Astrocyte (in vitro differentiated cells and primary cell): ENCODE results near the gene PNRC2. TPM values are rescaled to one million over a fixed set of nuclear protein-coding genes. Genes with fewer than 3 reads are reported as not detected.

Source experiments
- DNase-seq: peaks from one replicate; pipeline ENCODE4 v3.0.0-alpha.2; 2010; ENCODE audit warnings: low read depth
- FAIRE-seq: peaks from 2 replicates; lab custom pipeline; 2011; peaks lifted over from hg19 to GRCh38; lab: Jason Lieb, UNC
- H2AFZ ChIP-seq: 2 replicates; pipeline ENCODE4 v1.6.0; 2012; ENCODE audit warnings: low read depth, low read length, inconsistent platforms
- H3K27ac ChIP-seq: 2 replicates; pipeline ENCODE4 v1.5.1; 2011; ENCODE audit warnings: low read depth, low read length, inconsistent platforms
- H3K27me3 ChIP-seq: 2 replicates; pipeline ENCODE4 v1.6.0; 2011; ENCODE audit warnings: low read length, inconsistent platforms; ENCODE audit not compliant: insufficient read depth
- H3K36me3 ChIP-seq: 2 replicates; pipeline ENCODE4 v1.5.1; 2011; ENCODE audit warnings: low read length, inconsistent platforms; ENCODE audit not compliant: insufficient read depth
- H3K4me1 ChIP-seq: 2 replicates; pipeline ENCODE4 v1.5.1; 2011; ENCODE audit warnings: low read length, inconsistent platforms; ENCODE audit not compliant: insufficient read depth
- H3K4me2 ChIP-seq: 2 replicates; pipeline ENCODE4 v1.6.0; 2012; ENCODE audit warnings: low read length, inconsistent platforms
- H3K4me3 ChIP-seq: 2 replicates; pipeline ENCODE4 v1.5.1; 2011; ENCODE audit warnings: low read depth, mild to moderate bottlenecking, low read length, inconsistent platforms; ENCODE audit not compliant: insufficient read depth
- H3K79me2 ChIP-seq: 2 replicates; pipeline ENCODE4 v1.6.0; 2012; ENCODE audit warnings: mild to moderate bottlenecking, low read length, inconsistent platforms; ENCODE audit not compliant: insufficient read depth
- H3K9ac ChIP-seq: 2 replicates; pipeline ENCODE4 v1.6.0; 2012; ENCODE audit warnings: mild to moderate bottlenecking, low read length, inconsistent platforms
- H3K9me3 ChIP-seq: 2 replicates; pipeline ENCODE4 v1.5.1; 2012; ENCODE audit warnings: low read depth, mild to moderate bottlenecking, low read length, inconsistent platforms; ENCODE audit not compliant: insufficient read depth
- H4K20me1 ChIP-seq: 2 replicates; pipeline ENCODE4 v1.6.0; 2012; ENCODE audit warnings: low read length, inconsistent platforms; ENCODE audit not compliant: insufficient read depth
- H3K27ac Mint-ChIP-seq: one replicate; pipeline ENCODE4 v1.8.0; 2021; ENCODE audit warnings: mild to moderate bottlenecking, mixed read lengths; ENCODE audit not compliant: unreplicated experiment
- H3K27me3 Mint-ChIP-seq: one replicate; pipeline ENCODE4 v1.8.0; 2021; ENCODE audit warnings: low read depth, mixed read lengths; ENCODE audit not compliant: unreplicated experiment
- H3K36me3 Mint-ChIP-seq: one replicate; pipeline ENCODE4 v1.8.0; 2021; ENCODE audit warnings: low read depth, mixed read lengths; ENCODE audit not compliant: unreplicated experiment
- H3K4me1 Mint-ChIP-seq: one replicate; pipeline ENCODE4 v1.8.0; 2021; ENCODE audit warnings: low read depth, mixed read lengths; ENCODE audit not compliant: unreplicated experiment
- H3K4me3 Mint-ChIP-seq: one replicate; pipeline ENCODE4 v1.8.0; 2021; ENCODE audit warnings: mild to moderate bottlenecking, moderate library complexity, mixed read lengths; ENCODE audit not compliant: unreplicated experiment
- H3K9me3 Mint-ChIP-seq: one replicate; pipeline ENCODE4 v1.8.0; 2021; ENCODE audit warnings: mild to moderate bottlenecking, mixed read lengths; ENCODE audit not compliant: unreplicated experiment
- CTCF ChIP-seq: IDR thresholded peaks from 2 replicates; pipeline ENCODE4 v1.5.1; 2011; ENCODE audit warnings: low read depth, mild to moderate bottlenecking, inconsistent platforms, low read length, moderate library complexity; ENCODE audit not compliant: insufficient read depth
- EZH2 ChIP-seq: IDR thresholded peaks from 2 replicates; pipeline ENCODE4 v1.6.1; 2012; ENCODE audit warnings: mild to moderate bottlenecking, low read length, inconsistent platforms; ENCODE audit not compliant: insufficient read depth
- total RNA-seq: library from RNA; stranded (reverse); gene quantifications from 2 replicates; pipeline ENCODE4 v1.2.1, GENCODE V29; 2021

Gene PNRC2
- total RNA-seq, 1 donor from 2014 or later = 83.8 TPM

- no peaks in the 10 kb centered on the region for H3K9me3 Mint-ChIP-seq
- Histone ChIP-seq H3K36me3 (peaks cover 55% of the 10 kb centered on the region), H3K27ac (no peak overlapping the region), H3K9me3 (no peaks in the 10 kb centered on the region), H3K4me2 (no peak overlapping the region), H3K4me3 (no peak overlapping the region), H3K27me3 (no peaks in the 10 kb centered on the region), H3K9ac (no peak overlapping the region), H4K20me1 (peaks cover 39% of the 10 kb centered on the region), H2AFZ (no peak overlapping the region), H3K4me1 (no peaks in the 10 kb centered on the region), H3K79me2 (peaks cover 63% of the 10 kb centered on the region)
- H3K27me3 Mint-ChIP-seq = no peaks in the 10 kb centered on the region
- no peak overlapping the region for H3K4me3 Mint-ChIP-seq
- DNase-seq (no peak), FAIRE-seq (no peak)
- peaks cover 4% of the 10 kb centered on the region for H3K36me3 Mint-ChIP-seq
- no peak for TF ChIP-seq EZH2
- no peak for TF ChIP-seq CTCF
- peaks cover 11% of the 10 kb centered on the region for H3K4me1 Mint-ChIP-seq
- no peak overlapping the region for H3K27ac Mint-ChIP-seq
Observed at GRCh38 chr1:23967871-23968270, 8.2 kb downstream of the PNRC2 start.

- Histone ChIP-seq H3K79me2 (peaks cover 80% of the 10 kb centered on the region), H3K4me1 (peaks cover 27% of the 10 kb centered on the region), H3K27ac (no peak overlapping the region), H2AFZ (no peak overlapping the region), H3K27me3 (no peaks in the 10 kb centered on the region), H3K4me2 (peak overlapping the region; percentile 94), H3K36me3 (peaks cover 23% of the 10 kb centered on the region), H3K4me3 (peak overlapping the region; percentile 7), H3K9me3 (no peaks in the 10 kb centered on the region), H4K20me1 (peaks cover 72% of the 10 kb centered on the region), H3K9ac (peak overlapping the region; percentile 33)
- no peaks in the 10 kb centered on the region for H3K27me3 Mint-ChIP-seq
- FAIRE-seq (no peak), DNase-seq (no peak)
- no peaks in the 10 kb centered on the region for H3K9me3 Mint-ChIP-seq
- H3K27ac Mint-ChIP-seq = no peak overlapping the region
- H3K4me1 Mint-ChIP-seq = peaks cover 26% of the 10 kb centered on the region
- TF ChIP-seq CTCF (no peak), EZH2 (no peak)
- peak overlapping the region; percentile 50 for H3K4me3 Mint-ChIP-seq
- H3K36me3 Mint-ChIP-seq = peaks cover 2% of the 10 kb centered on the region
Observed at GRCh38 chr1:23977187-23977853, 17.7 kb downstream of the PNRC2 start.

GRCh38 chr1:23977854-23978191, 18.2 kb downstream of the PNRC2 start:
- Mint-ChIP-seq H3K27ac (peak overlapping the region; percentile 16), H3K9me3 (no peaks in the 10 kb centered on the region), H3K4me1 (peaks cover 26% of the 10 kb centered on the region), H3K27me3 (no peaks in the 10 kb centered on the region), H3K36me3 (peaks cover 2% of the 10 kb centered on the region), H3K4me3 (peak overlapping the region; percentile 93)
- Histone ChIP-seq H3K36me3 (peaks cover 23% of the 10 kb centered on the region), H4K20me1 (peaks cover 68% of the 10 kb centered on the region), H3K79me2 (peaks cover 75% of the 10 kb centered on the region), H3K4me1 (peaks cover 27% of the 10 kb centered on the region), H3K27me3 (no peaks in the 10 kb centered on the region), H3K9ac (peak overlapping the region; percentile 99), H3K4me2 (peak overlapping the region; percentile 94), H3K4me3 (peak overlapping the region; percentile 95), H3K9me3 (no peaks in the 10 kb centered on the region), H3K27ac (no peak overlapping the region), H2AFZ (no peak overlapping the region)
- TF ChIP-seq EZH2 (no peak), CTCF (no peak)
- no peak for FAIRE-seq
- DNase-seq = no peak
